ENCODE measurements around the gene WNT9A.
"Not testable (repeated sequence)": the region's sequence is repeated elsewhere in the genome, so short reads cannot be mapped to it uniquely, and the experiment has no call there.

WNT9A gene

GRCh38 chr1:227910511-227911153, 37.1 kb downstream of the WNT9A start:
- no peak for DNase-seq (ENCODE audit: low read depth in 2 of 2)

- DNase-seq (ENCODE audit: low read depth in 2 of 2): not testable (repeated sequence)
Measured at GRCh38 chr1:227909923-227910328, 37.8 kb downstream of the WNT9A start.

- DNase-seq (ENCODE audit: low read depth in 2 of 2): no peak
Measured at GRCh38 chr1:227909188-227909587, 38.5 kb downstream of the WNT9A start.

GRCh38 chr1:227908359-227908758, 39.4 kb downstream of the WNT9A start:
- no peak for DNase-seq (ENCODE audit: low read depth in 2 of 2)

- no peak for DNase-seq (ENCODE audit: low read depth in 2 of 2)
Measured at GRCh38 chr1:227907439-227908015, 40.2 kb downstream of the WNT9A start.

DNA sequence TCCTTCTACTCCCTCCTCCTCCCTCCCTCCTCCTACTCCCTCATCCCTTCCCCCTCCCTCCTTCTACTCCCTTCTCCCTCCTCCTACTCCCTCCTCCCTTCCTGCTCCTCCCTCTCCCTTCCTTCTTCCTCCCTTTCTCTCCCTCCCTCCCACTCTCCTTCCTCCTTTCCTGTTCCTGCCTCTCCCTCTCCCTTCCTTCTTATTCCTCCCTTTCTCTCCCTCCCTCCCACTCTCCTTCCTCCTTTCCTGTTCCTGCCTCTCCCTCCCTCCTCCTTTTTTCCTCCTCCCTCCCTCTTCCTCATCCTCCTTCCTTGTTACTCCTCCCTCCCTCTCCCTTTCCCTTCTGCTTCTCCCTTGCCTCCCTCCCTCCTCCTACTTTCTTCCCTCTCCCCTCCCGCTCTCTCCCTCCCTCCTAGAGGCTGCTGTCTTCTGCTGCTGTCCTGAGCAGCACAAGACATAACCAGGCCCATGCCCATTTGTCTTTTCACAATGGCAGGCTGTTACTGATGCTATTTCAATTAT, 41.1 kb downstream of the WNT9A start:
- no peak for DNase-seq (ENCODE audit: low read depth in 2 of 2)

- DNase-seq (ENCODE audit: low read depth in 2 of 2): no peak
Measured at GRCh38 chr1:227905573-227906487, 41.9 kb downstream of the WNT9A start.

DNA sequence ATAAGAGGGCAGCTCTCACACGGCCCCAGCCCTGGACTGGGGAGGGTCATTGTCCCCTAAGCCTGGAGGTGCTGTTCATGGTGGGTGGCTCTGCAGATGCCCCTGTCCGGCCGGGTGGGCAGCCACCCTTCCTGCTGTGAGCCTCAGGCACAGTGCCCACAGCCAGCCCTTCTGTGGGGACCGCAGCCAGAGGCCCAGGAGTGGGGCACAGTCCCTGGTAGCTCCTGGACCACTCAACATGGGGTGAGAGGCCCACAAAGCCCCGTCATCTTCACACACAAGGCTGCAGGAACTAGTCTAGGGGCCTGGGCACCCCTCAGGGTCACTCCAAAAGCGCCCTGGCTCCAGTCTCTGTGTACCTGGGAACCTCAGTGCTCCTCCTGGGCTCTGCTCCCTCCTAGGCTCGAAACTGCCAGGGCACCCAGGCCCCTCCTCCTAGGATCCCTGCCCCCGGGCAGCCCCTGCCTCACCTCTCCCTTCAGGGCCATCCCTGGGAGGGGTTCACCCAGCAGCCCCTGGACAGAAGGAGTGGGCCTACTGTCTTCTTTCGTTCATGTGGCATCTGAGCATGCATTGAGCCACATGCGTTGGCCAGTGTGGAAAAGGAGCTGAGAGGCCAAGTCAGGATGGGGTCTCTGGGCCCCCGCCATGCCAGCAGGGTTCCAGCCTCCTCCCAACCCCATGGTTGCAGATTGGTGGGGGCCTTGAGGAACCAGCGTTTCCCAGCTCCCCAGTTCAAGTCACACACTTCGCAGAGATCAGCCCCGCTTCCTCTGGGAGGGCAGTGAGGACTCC, 43.0 kb downstream of the WNT9A start:
- DNase-seq (ENCODE audit: low read depth in 2 of 2): no peak

DNA sequence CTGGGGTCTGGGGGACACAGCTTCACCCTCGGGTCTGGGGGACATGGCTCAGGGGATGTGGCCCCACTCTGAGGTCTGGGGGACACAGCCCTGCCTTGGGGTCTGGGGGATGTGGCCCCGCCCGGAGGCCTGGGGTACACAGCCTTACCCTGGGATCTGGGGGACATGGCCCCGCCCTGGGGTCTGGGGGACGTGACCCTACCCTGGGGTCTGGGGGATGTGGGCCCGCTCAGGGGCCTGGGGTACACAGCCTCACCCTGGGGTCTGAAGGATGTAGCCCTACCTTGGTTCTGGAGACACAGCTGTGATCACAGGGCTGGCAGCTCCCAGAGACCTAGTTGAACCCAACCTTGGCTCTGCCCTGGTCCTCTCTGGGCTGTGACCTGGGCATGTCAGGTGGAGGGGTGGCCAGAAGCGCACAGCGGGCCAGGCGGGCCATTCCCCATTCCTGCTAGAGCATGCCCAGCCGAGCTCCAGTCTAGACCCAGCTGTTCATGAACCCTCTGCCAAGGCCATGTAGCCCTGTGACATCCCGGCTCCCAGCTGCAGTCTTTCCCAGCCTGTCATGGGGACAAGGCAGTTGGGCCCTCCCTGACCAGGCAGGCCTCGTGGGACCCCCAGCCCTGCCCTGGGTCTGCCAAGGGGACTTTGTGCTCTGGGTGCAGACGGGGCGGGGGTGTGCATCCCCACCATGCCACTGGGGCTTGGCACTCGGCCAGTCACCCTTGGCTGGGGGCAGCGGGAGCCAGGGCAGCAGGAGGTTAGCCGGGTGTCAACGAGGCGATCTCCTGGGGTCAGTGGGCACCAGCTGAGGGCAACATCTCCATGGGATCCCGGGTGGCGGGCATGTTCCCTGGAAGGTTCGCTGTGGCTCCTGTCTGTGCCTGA, 43.9 kb downstream of the WNT9A start:
- DNase-seq (ENCODE audit: low read depth in 2 of 2): no peak

DNA sequence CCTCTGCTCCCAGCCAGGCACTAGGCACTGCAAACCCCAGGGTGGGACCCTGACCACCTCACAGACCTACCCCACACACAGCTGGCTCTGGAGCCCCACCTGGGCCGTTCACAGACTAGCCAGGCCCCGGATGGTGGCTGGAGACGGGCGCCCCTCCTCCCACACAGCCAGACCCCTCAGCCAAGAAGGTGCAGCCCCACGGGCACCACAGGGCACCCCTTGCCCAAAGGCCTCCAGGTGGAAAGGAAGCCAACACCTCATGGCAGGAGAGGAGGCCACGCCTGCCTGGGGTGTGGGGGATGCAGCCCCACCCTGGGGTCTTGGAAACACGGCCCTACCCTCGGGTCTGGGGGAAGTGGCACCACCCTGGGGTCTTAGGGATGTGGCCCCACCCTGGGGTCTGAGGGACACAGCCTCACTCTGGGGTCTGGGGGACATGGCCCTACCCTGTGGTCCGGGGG, 44.6 kb downstream of the WNT9A start:
- DNase-seq (ENCODE audit: low read depth in 2 of 2): no peak

DNA sequence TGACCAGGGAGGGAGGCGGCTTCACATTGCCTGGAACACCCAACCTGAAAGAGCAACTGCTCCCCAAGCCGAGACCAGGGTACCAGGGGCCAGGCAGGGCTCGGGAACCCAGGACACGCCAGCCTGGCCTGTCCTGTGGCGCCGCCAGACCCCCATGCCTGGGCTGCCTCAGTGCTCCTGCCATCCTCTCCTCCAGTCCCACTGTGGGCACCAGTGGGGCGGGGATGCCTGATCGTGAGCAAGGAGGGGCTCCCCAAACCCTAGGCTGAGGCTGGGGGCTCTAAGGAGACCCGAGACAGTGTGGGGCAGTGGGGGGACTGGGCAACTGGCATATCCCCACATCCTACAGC, 45.1 kb downstream of the WNT9A start:
- no peak for DNase-seq (ENCODE audit: low read depth in 2 of 2)

DNA sequence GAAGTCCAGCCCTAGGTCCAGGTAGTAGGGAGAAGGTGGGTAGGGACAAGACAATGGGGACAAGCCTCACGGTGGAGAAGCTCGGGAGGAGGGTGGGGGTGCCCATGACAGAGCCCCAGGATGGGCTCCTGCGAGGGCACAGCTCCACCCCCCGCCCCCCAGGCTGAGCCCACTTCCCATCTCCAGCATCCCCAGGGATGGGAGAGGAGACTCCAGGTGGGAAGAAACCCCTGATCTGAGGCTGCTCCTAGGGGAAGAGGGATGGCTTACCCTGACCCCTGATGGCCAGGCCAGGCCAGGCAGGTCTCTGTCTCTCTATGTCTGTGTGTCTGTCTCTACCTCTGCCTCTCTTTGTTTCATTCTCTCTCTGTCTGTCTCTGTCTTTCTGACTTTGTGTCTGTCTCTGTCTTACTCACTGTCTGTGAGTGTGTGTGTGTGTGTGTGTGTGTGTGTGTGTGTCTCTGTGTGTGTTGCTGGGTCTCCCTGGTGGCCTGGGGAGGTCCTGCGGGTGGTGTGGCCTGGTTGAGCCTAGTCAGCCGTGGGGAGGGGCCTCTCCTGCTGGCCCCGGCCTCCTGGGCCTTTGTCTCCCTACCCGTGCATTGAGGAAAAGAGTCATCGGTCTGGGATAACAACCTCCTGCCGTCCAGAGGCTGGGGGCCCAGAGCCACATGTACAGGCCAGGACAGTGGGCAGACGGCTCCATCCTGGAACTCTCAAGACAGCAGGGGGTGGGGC, 45.7 kb downstream of the WNT9A start:
- DNase-seq (ENCODE audit: low read depth in 2 of 2): no peak

- DNase-seq (ENCODE audit: low read depth in 2 of 2): no peak
Measured at GRCh38 chr1:227901239-227901905, 46.4 kb downstream of the WNT9A start.

GRCh38 chr1:227900571-227901051, 47.1 kb downstream of the WNT9A start:
- no peak for DNase-seq (ENCODE audit: low read depth in 2 of 2)

DNA sequence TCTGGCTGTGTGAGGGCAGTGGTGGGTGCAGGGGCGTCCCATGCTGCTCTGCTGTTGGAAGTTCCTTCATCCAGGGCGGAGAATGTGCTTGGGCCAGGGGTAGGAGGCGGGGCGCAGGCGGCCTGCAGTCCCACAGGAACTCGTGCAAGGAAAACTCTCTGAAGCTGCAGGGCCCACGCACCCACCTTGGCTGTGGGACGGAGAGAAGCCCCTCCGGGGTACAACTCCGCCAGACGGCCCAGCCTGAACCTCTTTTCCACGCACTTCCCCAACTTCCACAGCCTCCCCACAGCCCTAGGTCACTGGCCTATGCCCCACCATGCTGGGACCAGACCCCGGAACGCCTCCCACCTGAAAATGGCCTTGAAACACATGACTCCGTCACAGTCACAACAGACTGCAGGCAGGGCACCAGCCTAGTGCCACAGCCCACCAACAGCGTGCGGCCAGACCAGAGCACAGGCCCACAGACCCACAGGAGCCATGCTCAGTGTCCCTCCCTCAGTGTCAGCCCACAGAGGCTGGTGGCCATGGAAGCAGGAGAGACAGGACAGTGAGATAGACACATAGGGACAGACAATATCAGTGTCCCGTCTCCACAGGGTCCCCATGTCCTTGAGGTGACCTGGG, 47.8 kb downstream of the WNT9A start:
- no peak for DNase-seq (ENCODE audit: low read depth in 2 of 2)

- no peak for DNase-seq (ENCODE audit: low read depth in 2 of 2)
Measured at GRCh38 chr1:227899141-227899819, 48.5 kb downstream of the WNT9A start.

DNA sequence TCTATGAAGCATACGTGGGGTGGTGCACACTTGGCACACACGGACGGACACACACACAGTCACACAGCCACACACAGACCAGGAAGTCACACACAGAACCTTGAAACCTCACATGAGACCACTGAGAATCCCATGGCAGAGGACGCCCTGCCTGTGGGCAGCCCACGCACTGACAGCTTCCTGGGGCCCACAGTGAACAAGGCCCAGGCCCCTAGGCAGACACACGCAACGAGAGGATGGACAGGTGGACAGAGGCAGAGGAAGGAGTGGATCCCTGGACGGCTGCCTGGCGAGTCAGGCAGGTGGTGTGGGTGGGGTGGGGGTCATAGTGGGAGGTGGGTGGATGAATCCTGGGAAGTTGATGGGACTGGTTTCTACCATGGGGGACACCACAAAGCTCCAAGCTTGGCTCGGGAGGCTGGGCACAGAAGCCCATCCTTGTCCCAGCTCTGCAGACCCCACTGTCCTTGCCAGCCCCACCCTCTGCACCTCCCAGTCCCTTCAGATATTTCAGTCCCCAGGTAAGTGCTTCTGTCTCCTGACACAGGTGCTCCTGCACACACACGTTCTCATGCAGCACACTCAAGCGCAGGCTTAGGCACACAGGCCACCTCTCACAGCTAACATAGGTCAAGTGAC, 49.1 kb downstream of the WNT9A start:
- DNase-seq (ENCODE audit: low read depth in 2 of 2): no peak

Measured in stimulated activated CD4-positive, alpha-beta T cell treated with anti-CD3 and anti-CD28 coated beads, Interleukin-15, amount 100 ng/mL, for 48 hours (primary cell).